ENCODE measurements around the gene MERTK.

- no peak for TF ChIP-seq CTCF (conservative IDR thresholded peaks at IDR 0.05; ENCODE audit: low read length)
- no peak for TF ChIP-seq EZH2phosphoT487 (IDR thresholded peaks at IDR 0.05; ENCODE audit: borderline replicate concordance)
These were observed 48.1 kb downstream of the MERTK start for GRCh38 chr2:111946294-111947114.

Measured in Loucy (cell line).